Stimulated activated memory B cell treated with anti-CD40 and anti-IgM and Interleukin-4, amounts not matched to agents 10 μg/mL and 1 μg/mL and 100 μg/mL, for 72 hours (primary cell): Measurements from ENCODE around the gene CCDC17.

ENCODE experiments used
- ATAC-seq: fragments of 150-1000 bp; cut with Tn5 transposase; 2 replicates; pipeline ENCODE4 v1.10.0; 2021
- H3K27ac Mint-ChIP-seq: one replicate; pipeline ENCODE4 v1.8.0; 2022; ENCODE audit warnings: mild to moderate bottlenecking, mixed read lengths
- H3K27me3 Mint-ChIP-seq: one replicate; pipeline ENCODE4 v1.8.0; 2022; ENCODE audit warnings: mixed read lengths
- H3K36me3 Mint-ChIP-seq: one replicate; pipeline ENCODE4 v1.8.0; 2022; ENCODE audit warnings: mixed read lengths
- H3K4me1 Mint-ChIP-seq: one replicate; pipeline ENCODE4 v1.8.0; 2022; ENCODE audit warnings: mixed read lengths
- H3K4me3 Mint-ChIP-seq: one replicate; pipeline ENCODE4 v1.8.0; 2022; ENCODE audit warnings: mild to moderate bottlenecking, moderate library complexity, mixed read lengths
- H3K9me3 Mint-ChIP-seq: one replicate; pipeline ENCODE4 v1.8.0; 2022; ENCODE audit warnings: mixed read lengths

CCDC17 gene

GRCh38 chr1:45570631-45571030 lies 53.2 kb downstream of the CCDC17 start:
- Mint-ChIP-seq H3K36me3 (peaks cover 45% of the 10 kb centered on the region), H3K27me3 (no peaks in the 10 kb centered on the region), H3K9me3 (no peaks in the 10 kb centered on the region), H3K4me3 (no peak overlapping the region), H3K4me1 (peaks cover 8% of the 10 kb centered on the region), H3K27ac (no peak overlapping the region)
- no peak for ATAC-seq
